Activated naive CD4-positive, alpha-beta T cell (primary cell): ENCODE data around the gene CFAP221.

ENCODE experiments used
- DNase-seq, 4 experiments: peaks; one replicate each; lab custom pipeline; 2025; lab: John Stamatoyannopoulos, UW

Gene CFAP221

GRCh38 chr2:119680457-119681202 lies 136.4 kb downstream of the CFAP221 start:
- DNase-seq = no peak

GRCh38 chr2:119681203-119681867 lies 137.1 kb downstream of the CFAP221 start:
- DNase-seq = no peak

GRCh38 chr2:119681868-119682220 lies 137.6 kb downstream of the CFAP221 start:
- DNase-seq = no peak

- no peak for DNase-seq
These were observed 138.3 kb downstream of the CFAP221 start for GRCh38 chr2:119682578-119682977.

GRCh38 chr2:119683074-119683712 lies 138.9 kb downstream of the CFAP221 start:
- DNase-seq = no peak

- DNase-seq = no peak
These were observed 139.6 kb downstream of the CFAP221 start for GRCh38 chr2:119683713-119684443.

GRCh38 chr2:119684518-119684917 lies 140.3 kb downstream of the CFAP221 start:
- no peak for DNase-seq

GRCh38 chr2:119688616-119689015 lies 144.4 kb downstream of the CFAP221 start:
- DNase-seq = no peak

GRCh38 chr2:119689218-119689617 lies 145.0 kb downstream of the CFAP221 start:
- no peak for DNase-seq

- no peak for DNase-seq
These were observed 146.9 kb downstream of the CFAP221 start for GRCh38 chr2:119691189-119691588.

GRCh38 chr2:119691651-119692245 lies 147.5 kb downstream of the CFAP221 start:
- no peak for DNase-seq

GRCh38 chr2:119692310-119692709 lies 148.1 kb downstream of the CFAP221 start:
- no peak for DNase-seq

GRCh38 chr2:119692954-119693353 lies 148.7 kb downstream of the CFAP221 start:
- DNase-seq = no peak

- DNase-seq = no peak
These were observed 149.3 kb downstream of the CFAP221 start for GRCh38 chr2:119693567-119693966.

- no peak for DNase-seq
These were observed 149.7 kb downstream of the CFAP221 start for GRCh38 chr2:119693967-119694366.

GRCh38 chr2:119694470-119694844 lies 150.2 kb downstream of the CFAP221 start:
- DNase-seq = no peak

- peak in 1 of 4 experiments; percentile 6 for DNase-seq
These were observed 150.7 kb downstream of the CFAP221 start for GRCh38 chr2:119694845-119695521.

GRCh38 chr2:119696005-119696404 lies 151.8 kb downstream of the CFAP221 start:
- no peak for DNase-seq

GRCh38 chr2:119696494-119697030 lies 152.3 kb downstream of the CFAP221 start:
- DNase-seq = no peak

GRCh38 chr2:119697290-119698020 lies 153.2 kb downstream of the CFAP221 start:
- no peak for DNase-seq

GRCh38 chr2:119698246-119698645 lies 154.0 kb downstream of the CFAP221 start:
- DNase-seq = no peak
